MG63 (cell line): ENCODE results near the gene GALNT15. TPM values are rescaled to one million over a fixed set of nuclear protein-coding genes. Genes with fewer than 3 reads are reported as not detected.

Source experiments
- DNase-seq: peaks from one replicate; pipeline ENCODE4 v3.0.0-alpha.2; 2020
- H3K27me3 ChIP-seq: fragments of 250-450 bp; sonication (Bioruptor Pico); 2 replicates; pipeline ENCODE4 v1.5.1; 2020; ENCODE audit warnings: mild to moderate bottlenecking, moderate library complexity
- H3K36me3 ChIP-seq: fragments of 250-450 bp; sonication (Bioruptor Pico); 2 replicates; pipeline ENCODE4 v1.5.1; 2020; ENCODE audit warnings: mild to moderate bottlenecking, moderate library complexity
- H3K4me3 ChIP-seq: fragments of 250-450 bp; sonication (Bioruptor Pico); 2 replicates; pipeline ENCODE4 v1.5.1; 2020; ENCODE audit warnings: mild to moderate bottlenecking, moderate library complexity
- H3K9me3 ChIP-seq: fragments of 250-450 bp; sonication (Bioruptor Pico); 2 replicates; pipeline ENCODE4 v1.5.1; 2020; ENCODE audit warnings: mild to moderate bottlenecking, moderate library complexity
- total RNA-seq: library from RNA; depleted of rRNA; stranded (reverse); fragments of >200 nt; shearing (Covaris generic); gene quantifications from 2 replicates; pipeline ENCODE4 v1.2.3, GENCODE V29; 2014; ENCODE audit warnings: low replicate concordance

GALNT15 gene
- total RNA-seq, 1 experiment from 2014 or later = not detected

GRCh38 chr3:16252243-16252978 lies 77.9 kb downstream of the GALNT15 start:
- H3K4me3 ChIP-seq = no peak overlapping the region
- no peaks in the 10 kb centered on the region for H3K36me3 ChIP-seq
- H3K9me3 ChIP-seq = no peaks in the 10 kb centered on the region
- DNase-seq = no peak
- H3K27me3 ChIP-seq = no peaks in the 10 kb centered on the region

- Histone ChIP-seq H3K4me3 (no peak overlapping the region), H3K27me3 (no peaks in the 10 kb centered on the region), H3K36me3 (no peaks in the 10 kb centered on the region), H3K9me3 (no peaks in the 10 kb centered on the region)
- DNase-seq = no peak
Observed at GRCh38 chr3:16252988-16253387, 78.5 kb downstream of the GALNT15 start.

- no peaks in the 10 kb centered on the region for H3K27me3 ChIP-seq
- no peak overlapping the region for H3K4me3 ChIP-seq
- no peak for DNase-seq
Observed at GRCh38 chr3:16253601-16254000, 79.1 kb downstream of the GALNT15 start.

GRCh38 chr3:16254916-16255315 lies 80.4 kb downstream of the GALNT15 start:
- peaks cover 4% of the 10 kb centered on the region; the same call in 1 of the 2 replicates for H3K36me3 ChIP-seq
- no peak for DNase-seq
- no peaks in the 10 kb centered on the region for H3K27me3 ChIP-seq
- no peaks in the 10 kb centered on the region for H3K9me3 ChIP-seq
- H3K4me3 ChIP-seq = no peak overlapping the region

More at GRCh38 chr3:16253601-16254000, 79.1 kb downstream of the GALNT15 start:
- Histone ChIP-seq H3K36me3 (no peaks in the 10 kb centered on the region), H3K9me3 (no peaks in the 10 kb centered on the region)

- no peaks in the 10 kb centered on the region for H3K9me3 ChIP-seq
Observed at GRCh38 chr3:16255326-16255725, 80.8 kb downstream of the GALNT15 start.

GRCh38 chr3:16255726-16256125 lies 81.2 kb downstream of the GALNT15 start:
- no peak overlapping the region for H3K4me3 ChIP-seq
- H3K36me3 ChIP-seq = peaks cover 9% of the 10 kb centered on the region
- no peaks in the 10 kb centered on the region for H3K9me3 ChIP-seq
- DNase-seq = no peak
- H3K27me3 ChIP-seq = no peaks in the 10 kb centered on the region

More at GRCh38 chr3:16255326-16255725, 80.8 kb downstream of the GALNT15 start:
- H3K36me3 ChIP-seq = peaks cover 6% of the 10 kb centered on the region
- H3K27me3 ChIP-seq = no peaks in the 10 kb centered on the region
- DNase-seq = no peak
- no peak overlapping the region for H3K4me3 ChIP-seq

- H3K4me3 ChIP-seq = no peak overlapping the region
- no peak for DNase-seq
- H3K9me3 ChIP-seq = no peaks in the 10 kb centered on the region
- H3K27me3 ChIP-seq = no peaks in the 10 kb centered on the region
- peaks cover 9% of the 10 kb centered on the region for H3K36me3 ChIP-seq
Observed at GRCh38 chr3:16257309-16257708, 82.8 kb downstream of the GALNT15 start.

GRCh38 chr3:16258177-16258576 lies 83.7 kb downstream of the GALNT15 start:
- Histone ChIP-seq H3K36me3 (peaks cover 9% of the 10 kb centered on the region), H3K27me3 (no peaks in the 10 kb centered on the region), H3K4me3 (no peak overlapping the region), H3K9me3 (no peaks in the 10 kb centered on the region)
- no peak for DNase-seq

- Histone ChIP-seq H3K4me3 (no peak overlapping the region), H3K36me3 (peaks cover 9% of the 10 kb centered on the region), H3K27me3 (no peaks in the 10 kb centered on the region), H3K9me3 (no peaks in the 10 kb centered on the region)
- DNase-seq = no peak
Observed at GRCh38 chr3:16258866-16259265, 84.4 kb downstream of the GALNT15 start.

- DNase-seq = no peak
- H3K4me3 ChIP-seq = no peak overlapping the region
- no peaks in the 10 kb centered on the region for H3K9me3 ChIP-seq
- no peaks in the 10 kb centered on the region for H3K27me3 ChIP-seq
- H3K36me3 ChIP-seq = peaks cover 9% of the 10 kb centered on the region
Observed at GRCh38 chr3:16260046-16260445, 85.6 kb downstream of the GALNT15 start.

GRCh38 chr3:16262174-16262573 lies 87.7 kb downstream of the GALNT15 start:
- Histone ChIP-seq H3K4me3 (no peak overlapping the region), H3K36me3 (peaks cover 9% of the 10 kb centered on the region), H3K27me3 (no peaks in the 10 kb centered on the region), H3K9me3 (no peaks in the 10 kb centered on the region)
- DNase-seq = no peak

- peak overlapping the region; percentile 89 for H3K4me3 ChIP-seq
- H3K36me3 ChIP-seq = peaks cover 8% of the 10 kb centered on the region
- H3K9me3 ChIP-seq = no peaks in the 10 kb centered on the region
- DNase-seq = no peak
- H3K27me3 ChIP-seq = no peaks in the 10 kb centered on the region
Observed at GRCh38 chr3:16264174-16264707, 89.8 kb downstream of the GALNT15 start.

- H3K27me3 ChIP-seq = no peaks in the 10 kb centered on the region
- H3K9me3 ChIP-seq = no peaks in the 10 kb centered on the region
- peak within 1 kb of the TSS; percentile 89 for H3K4me3 ChIP-seq
- DNase-seq = peak; percentile 98
- H3K36me3 ChIP-seq = peaks cover 5% of the 10 kb centered on the region
Observed at GRCh38 chr3:16264708-16265454, 90.4 kb downstream of the GALNT15 start, which contains the start of the genes DPH3 and OXNAD1. TSS of gene DPH3 (minus strand) at chr3:16264943. CDS start at chr3:16264876, 67 bp downstream. TSS of gene OXNAD1 (plus strand) at chr3:16265212. CDS start at chr3:16270953, 5,741 bp downstream.

GRCh38 chr3:16265455-16265786 lies 90.9 kb downstream of the GALNT15 start:
- Histone ChIP-seq H3K36me3 (peaks cover 1% of the 10 kb centered on the region; the same call in 1 of the 2 replicates), H3K27me3 (no peaks in the 10 kb centered on the region), H3K9me3 (no peaks in the 10 kb centered on the region), H3K4me3 (peak overlapping the region; percentile 89)
- no peak for DNase-seq

GRCh38 chr3:16266714-16267113 lies 92.2 kb downstream of the GALNT15 start:
- H3K4me3 ChIP-seq = no peak overlapping the region
- no peak for DNase-seq
- no peaks in the 10 kb centered on the region for H3K36me3 ChIP-seq
- no peaks in the 10 kb centered on the region for H3K9me3 ChIP-seq
- no peaks in the 10 kb centered on the region for H3K27me3 ChIP-seq

- H3K9me3 ChIP-seq = no peaks in the 10 kb centered on the region
Observed at GRCh38 chr3:16270855-16271254, 96.4 kb downstream of the GALNT15 start.

GRCh38 chr3:16272588-16272987 lies 98.1 kb downstream of the GALNT15 start:
- no peak overlapping the region for H3K4me3 ChIP-seq
- no peak for DNase-seq
- no peaks in the 10 kb centered on the region for H3K27me3 ChIP-seq
- H3K36me3 ChIP-seq = no peaks in the 10 kb centered on the region
- H3K9me3 ChIP-seq = no peaks in the 10 kb centered on the region

More at GRCh38 chr3:16270855-16271254, 96.4 kb downstream of the GALNT15 start:
- no peak for DNase-seq
- no peaks in the 10 kb centered on the region for H3K36me3 ChIP-seq
- no peaks in the 10 kb centered on the region for H3K27me3 ChIP-seq
- H3K4me3 ChIP-seq = no peak overlapping the region
